HTR-8/SVneo (cell line): Measurements from ENCODE around the gene CACNB2.

Experiments used
- DNase-seq: peaks from one replicate; pipeline ENCODE4 v3.0.0; 2011; ENCODE audit warnings: low spot score, mixed read lengths; ENCODE audit not compliant: insufficient read length
- FAIRE-seq: peaks from 2 replicates; lab custom pipeline; 2011; peaks lifted over from hg19 to GRCh38; lab: Jason Lieb, UNC

Gene CACNB2

DNA sequence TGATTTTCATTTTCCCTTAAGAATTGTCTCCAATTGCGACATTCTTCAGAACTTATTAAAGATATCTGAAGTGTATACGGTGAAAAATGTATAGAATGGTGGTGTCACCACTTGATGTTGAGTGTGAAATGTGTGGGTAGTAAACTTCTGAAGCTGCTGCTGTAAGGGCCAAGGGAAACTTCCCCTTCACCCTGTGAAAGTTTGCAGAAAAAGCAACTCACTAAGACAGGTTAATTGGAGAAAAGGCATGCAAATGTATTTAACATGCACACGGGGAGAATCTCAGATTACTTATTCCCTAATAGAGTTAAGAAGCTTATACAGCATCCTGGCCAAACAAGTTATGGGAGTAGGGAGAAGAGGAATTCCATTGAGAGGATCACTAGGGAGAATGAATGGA lies 338.1 kb downstream of the CACNB2 start:
- no peak for DNase-seq
- FAIRE-seq: no peak

DNA sequence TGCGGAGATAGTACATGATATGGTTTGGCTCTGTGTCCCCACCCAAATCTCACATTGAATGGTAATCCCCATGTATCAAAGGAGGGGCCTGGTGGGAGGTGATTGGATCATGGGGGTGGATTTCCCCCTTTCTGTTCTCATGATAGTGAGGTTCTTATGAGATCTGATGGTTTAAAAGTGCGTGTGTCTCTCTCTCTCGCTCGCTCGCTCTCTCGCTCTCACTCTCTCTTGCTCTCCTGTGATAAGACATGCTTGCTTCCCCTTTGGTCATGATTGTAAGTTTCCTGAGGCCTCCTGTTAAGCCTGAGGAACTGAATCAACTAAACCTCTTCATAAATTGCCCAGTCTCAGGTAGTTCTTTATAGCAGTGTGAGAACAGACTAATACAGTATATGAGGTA lies 339.3 kb downstream of the CACNB2 start:
- FAIRE-seq (no peak), DNase-seq (no peak)

DNA sequence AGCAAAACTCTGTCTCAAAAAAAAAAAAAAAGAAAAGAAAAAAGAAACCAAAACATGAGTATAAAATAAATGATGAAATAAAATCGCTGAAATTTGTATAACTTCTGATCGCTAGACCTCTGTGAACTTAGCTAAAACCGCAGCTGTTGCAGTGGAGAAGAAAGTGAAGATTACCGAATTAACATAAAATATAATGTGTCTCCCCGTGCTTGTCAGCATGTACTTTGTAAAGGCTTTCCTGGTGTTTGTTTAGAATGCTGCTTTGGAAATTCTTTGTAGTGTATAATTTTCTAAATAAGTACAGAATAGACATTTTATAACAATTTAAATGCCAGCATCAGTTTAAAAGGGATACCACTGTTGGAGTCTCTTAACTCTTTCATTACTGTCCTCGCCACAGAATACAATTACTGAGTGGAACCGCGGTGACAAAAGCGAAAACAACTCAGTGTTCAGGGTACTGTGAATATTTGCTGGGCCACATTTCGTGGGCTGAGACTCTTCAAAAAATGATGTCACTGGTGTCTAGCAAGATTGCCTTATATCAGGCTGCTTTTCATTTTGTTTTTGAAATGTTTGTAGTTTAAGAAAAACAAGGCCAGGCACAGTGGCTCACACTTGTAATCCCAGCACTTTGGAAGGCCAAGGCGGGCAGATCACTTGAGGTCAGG lies 343.4 kb downstream of the CACNB2 start:
- FAIRE-seq (no peak), DNase-seq (no peak)

DNA sequence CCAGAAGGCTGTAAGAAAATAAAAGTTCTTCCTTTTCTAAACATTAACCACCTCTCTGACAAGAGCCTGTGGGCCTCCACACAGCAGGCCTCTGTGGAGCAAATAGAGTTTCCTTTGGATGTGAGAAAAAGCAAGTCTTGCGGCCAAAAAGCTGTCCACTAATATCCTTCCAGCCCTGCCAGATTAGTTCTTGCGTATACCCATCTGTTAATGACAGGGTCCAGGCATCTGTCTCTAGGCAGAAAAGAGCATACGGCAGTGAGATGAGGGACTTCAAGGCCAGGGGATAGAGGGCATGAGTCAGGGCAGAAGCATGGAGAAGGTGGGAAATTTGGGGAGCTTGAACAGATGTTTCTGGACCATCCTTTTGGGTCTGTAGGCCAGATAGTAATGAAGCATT lies 346.2 kb downstream of the CACNB2 start:
- DNase-seq: no peak
- no peak for FAIRE-seq

DNA sequence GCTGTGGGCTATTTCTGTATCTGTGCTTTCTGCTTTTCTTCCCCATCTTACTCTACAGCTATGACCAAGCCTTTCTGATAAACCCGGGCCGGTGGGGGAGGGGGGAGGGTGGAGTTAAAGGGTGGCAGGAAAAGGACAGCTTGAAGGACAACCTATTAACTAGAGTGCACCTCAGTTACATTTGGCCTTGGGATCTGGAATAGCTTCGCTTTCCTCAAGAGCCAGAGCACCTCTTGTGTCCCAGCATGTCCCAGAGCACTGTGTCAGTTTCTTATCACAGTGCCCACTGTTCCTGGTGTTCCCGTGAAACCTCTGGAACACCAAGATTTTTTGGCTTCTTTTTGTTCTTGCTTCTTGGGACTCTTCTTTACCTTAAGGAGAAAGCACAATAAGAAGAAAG lies 350.5 kb downstream of the CACNB2 start:
- no peak for FAIRE-seq

DNA sequence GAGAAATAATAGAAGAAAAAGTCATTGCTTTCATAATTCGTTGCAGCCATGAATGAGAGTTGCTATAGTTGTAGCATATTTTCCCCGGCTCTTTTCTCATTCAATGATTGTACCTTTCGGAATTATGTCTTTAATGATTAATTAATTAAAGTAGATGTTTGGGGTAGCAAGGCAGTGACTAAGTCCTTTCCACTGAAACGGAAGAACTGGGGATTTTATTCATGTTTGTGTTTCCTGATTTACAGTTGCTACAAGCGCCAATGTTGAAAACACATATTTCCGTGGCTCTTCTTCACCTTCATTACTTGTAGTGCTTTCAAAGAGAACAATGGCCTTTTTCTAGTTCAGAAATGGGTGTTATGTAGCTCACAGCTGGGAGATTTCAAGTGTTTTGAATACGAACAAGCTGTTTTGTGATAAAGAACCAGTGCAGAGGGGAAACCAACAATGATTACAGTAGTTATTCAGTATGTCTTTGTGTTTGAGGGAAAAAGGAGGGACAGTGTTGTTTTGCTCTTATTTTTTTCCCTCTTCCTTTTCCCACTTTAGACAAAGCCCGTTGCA lies 357.7 kb downstream of the CACNB2 start:
- DNase-seq (no peak), FAIRE-seq (no peak)

More for the DNA sequence above, 350.5 kb downstream of the CACNB2 start:
- no peak for DNase-seq

DNA sequence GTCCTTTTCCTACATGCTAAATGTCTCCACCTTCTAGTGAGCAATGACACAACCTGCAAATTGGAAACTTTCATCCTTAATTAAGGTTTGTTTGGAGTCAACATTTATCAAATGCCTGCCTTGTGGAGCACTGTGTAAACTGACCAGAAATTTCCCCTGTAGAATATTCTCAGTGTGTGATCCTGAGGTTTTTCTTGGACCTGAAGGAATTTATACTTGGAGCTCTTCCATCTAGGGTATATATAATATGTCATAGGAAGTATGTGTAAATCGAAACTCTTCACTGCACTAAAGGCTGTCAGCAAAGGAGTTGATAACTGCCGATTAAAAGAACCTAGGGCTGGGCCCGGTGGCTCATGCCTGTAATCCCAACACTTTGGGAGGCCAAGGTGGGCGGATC lies 358.8 kb downstream of the CACNB2 start:
- DNase-seq (peak; percentile 2), FAIRE-seq (no peak)

DNA sequence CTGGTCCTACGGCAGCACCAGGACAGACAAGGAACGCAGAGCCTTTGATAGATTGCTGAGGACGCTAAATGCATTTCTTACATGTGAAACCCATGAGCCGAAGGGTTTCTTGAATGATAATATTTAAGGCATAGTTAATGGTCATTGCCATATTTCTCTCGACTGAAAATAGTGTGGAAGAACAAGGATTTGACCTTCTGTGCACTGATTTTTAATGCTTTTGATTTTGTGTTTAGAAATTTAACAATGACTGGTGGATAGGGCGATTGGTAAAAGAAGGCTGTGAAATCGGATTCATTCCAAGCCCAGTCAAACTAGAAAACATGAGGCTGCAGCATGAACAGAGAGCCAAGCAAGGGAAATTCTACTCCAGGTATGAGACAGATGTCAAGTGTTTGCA lies 360.4 kb downstream of the CACNB2 start:
- DNase-seq (no peak), FAIRE-seq (no peak)

DNA sequence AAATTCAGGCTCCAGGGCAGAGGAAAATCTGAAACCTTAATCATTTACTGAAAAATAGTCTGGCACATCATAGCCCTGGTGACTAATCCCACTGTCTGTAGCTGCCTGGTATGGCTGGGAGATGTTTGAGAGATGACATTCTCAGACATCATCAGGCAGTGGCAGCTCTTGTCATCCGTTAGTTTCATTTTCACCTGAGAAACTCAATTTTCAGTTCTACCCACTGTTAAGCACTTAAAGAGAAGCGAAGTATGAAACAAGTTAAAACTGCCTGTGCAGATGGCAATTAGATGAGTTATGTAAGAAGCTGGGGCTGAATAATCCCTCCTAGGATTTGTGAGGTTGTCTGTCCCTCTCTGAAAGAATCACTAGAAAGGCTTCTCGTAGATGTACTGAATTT lies 361.0 kb downstream of the CACNB2 start:
- FAIRE-seq (peak; percentile 76), DNase-seq (peak; percentile 58)

DNA sequence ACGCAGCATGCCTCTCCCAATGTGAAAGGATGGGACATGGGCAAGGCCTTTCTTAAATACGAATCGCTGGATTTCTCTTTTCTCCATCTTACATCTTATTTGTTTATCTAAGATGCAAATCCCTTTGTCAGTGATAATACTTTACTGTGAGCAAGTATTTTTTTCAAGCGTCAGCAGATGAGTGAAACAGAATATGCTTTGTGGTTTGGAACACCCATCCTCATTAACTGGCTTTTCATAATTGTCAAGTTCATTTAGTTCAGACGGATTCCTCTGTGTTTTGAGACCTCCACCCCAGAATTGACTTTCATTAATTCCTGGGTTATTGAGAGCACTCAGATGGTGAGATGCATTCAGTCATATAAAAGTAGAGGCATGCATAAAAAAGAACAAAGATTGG lies 361.4 kb downstream of the CACNB2 start:
- FAIRE-seq (no peak), DNase-seq (no peak)

DNA sequence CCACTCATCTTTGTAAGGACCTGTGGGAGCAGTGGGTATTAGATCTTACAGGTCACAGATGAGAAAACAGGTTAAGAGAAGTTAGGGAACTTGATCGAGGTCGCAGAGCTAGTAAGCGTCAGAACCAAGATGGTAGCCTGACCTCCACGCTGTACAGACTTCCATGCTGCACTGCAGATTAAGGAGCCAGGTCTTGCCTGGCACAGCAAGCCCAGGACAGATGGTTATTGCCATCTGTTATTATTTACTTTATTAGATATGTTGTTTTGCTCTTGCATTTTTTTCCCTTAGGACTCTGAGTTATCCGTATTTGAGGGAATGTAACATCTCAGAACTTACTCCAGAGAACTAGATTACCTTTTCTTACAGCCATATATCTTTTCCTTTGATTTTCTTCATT lies 363.9 kb downstream of the CACNB2 start:
- DNase-seq (no peak), FAIRE-seq (no peak)

DNA sequence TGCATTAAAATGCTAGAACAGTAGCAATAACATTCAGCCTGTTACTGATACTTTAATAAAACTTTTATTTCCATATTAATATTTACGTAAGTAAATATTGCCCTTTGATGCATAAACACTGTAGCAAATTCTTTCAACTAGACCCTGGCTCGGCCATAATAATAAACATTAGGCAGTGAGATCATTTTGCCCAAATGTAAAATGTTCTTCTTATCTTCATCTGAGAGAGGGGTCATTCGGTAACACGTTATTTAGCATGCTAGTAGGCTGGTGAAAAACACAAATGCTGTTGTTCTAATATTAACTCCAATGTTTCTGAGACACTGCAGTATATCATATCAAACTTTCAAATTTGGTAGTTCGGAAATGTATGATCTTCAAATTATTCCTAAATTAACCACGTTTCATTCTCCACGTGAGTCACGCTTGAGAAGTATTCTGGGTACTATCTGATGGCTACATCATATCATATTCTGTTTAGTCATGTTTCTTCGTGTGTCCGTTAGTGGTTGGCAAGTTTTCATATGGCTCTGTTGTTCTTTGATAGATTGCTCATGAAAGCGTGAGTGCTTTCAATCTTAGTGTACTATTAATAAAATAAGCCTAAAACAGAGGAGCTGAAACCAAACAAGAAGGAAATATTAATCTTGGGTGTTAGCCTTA lies 365.4 kb downstream of the CACNB2 start:
- no peak for FAIRE-seq
- peak; percentile 2 for DNase-seq

DNA sequence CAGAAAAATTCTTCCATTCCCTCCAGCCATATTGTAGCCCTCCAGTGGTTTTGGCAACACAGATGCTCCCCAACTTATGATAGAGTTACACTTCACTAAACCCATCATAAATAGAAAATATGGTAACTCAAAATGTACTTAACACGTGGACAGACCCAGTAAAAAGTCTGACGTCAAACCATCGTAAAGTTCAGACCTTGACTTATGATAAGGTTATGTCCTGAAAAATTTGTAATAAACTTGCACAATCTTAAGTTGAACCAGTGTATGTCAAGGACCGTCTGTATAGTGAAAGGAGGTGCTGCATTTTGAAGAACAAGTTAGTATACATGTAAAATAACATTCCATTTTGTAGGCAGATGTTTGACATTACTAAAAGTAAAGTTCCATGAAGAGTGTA lies 368.4 kb downstream of the CACNB2 start:
- DNase-seq: no peak
- no peak for FAIRE-seq

DNA sequence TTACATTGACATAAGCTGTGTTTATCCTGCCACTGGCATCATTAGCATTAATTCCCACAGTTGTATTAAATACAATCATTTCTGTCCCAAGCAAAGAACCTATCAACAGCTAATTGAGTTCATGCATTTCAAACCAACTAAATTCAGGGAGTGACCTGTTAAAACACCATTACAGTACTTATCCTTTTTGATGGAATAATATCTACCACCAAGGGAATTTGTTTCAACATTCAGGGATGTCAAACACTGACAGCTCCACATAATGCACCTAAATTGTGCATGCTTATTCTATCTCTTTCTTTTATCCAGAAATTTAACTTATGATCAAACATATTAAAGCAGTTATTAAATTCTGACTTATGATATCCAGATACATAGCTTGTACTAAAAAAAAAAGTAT lies 374.3 kb downstream of the CACNB2 start:
- DNase-seq (no peak), FAIRE-seq (no peak)

DNA sequence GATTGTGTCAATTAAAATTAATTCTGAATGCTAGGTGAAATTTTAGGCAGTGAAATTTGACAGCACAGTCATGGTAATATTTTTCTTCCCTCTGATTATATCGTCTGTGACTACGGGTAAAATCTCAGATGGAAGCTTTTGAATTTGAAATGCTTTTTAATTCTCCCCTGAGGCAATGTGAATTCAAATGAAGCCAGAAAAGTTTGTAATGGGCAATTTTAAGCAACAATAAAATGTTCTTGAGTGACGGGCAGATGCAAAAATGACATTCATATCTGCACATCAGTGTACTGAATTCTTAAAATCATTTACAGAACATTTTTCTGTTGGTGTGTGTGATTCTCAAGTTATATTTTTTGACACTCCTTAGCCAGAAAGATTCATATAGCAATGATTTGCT lies 376.6 kb downstream of the CACNB2 start:
- FAIRE-seq (no peak), DNase-seq (no peak)

DNA sequence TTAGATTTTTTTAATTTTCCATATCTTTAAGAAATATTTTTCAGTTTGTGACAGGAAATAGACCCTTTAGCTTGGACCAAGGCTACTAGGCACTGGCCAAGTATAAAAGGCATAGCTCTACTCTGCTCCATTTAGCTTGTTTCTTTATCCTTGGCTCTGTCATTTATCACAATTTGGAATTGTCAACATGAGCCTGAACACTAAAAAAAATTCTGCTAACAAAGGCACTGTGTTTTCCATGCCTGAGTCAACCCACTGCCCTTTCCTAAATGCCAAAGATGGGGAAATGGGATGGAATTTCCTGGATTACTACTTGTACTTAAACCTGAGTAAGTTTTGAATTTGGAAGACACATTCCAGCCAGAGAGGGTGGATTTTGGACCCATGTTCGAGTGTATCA lies 382.8 kb downstream of the CACNB2 start:
- no peak for DNase-seq
- FAIRE-seq: no peak

DNA sequence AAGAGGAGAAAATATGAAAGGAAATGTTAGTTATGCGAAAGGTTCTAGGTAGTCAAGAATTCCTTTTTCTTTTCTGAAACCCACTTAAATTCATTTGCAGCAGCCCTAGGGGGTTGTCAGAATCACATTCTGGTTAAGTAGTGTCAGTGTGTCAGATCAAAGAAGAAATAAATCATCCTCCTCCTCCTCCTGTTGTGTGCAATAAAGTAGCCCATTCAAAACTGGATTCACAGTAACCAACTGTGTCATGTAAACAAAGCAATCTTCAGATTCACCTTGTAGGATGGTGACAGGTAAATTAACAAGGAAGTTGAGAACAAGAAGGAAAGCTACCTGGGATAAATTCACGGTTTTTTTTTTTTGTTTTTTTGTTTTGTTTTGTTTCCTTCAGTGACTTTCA lies 383.6 kb downstream of the CACNB2 start:
- FAIRE-seq: no peak
- no peak for DNase-seq

DNA sequence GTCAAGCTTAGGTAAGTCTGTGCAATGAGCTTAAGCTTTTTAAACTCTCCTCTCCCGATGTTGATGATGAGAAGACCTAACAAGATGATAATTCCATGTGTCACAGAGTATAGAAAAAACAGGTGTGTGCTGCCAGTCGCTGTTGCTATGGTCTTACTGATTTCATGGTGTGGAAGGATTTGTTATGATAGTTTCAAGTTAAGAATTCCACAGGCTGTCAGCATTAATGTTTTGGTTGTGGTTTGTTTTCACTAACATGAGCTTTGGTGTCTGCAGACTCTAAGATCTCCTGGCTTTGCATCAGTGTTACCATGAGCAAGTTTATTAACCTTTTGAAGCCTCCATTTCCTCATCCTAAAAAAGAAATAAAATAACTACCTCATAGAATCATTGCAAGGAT lies 387.5 kb downstream of the CACNB2 start:
- no peak for FAIRE-seq
- no peak for DNase-seq

DNA sequence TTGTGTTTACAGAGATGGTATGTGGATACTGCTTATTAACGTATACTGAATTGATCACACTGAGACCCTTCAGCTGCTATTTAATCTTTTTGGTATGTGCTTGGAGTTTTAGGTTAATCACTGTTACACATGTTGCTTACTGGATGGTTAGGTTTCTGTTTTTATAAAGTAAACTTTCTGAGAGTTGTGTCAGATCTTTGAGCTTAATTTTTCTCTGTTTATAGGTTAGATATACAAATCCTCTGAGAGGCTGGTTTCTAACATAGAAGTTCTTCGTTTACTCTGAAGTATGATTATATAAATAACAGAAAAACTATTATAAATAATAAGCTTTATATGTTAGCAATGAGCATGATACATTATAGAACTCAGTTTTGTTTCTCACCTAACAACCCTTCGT lies 388.1 kb downstream of the CACNB2 start:
- FAIRE-seq (no peak), DNase-seq (no peak)

DNA sequence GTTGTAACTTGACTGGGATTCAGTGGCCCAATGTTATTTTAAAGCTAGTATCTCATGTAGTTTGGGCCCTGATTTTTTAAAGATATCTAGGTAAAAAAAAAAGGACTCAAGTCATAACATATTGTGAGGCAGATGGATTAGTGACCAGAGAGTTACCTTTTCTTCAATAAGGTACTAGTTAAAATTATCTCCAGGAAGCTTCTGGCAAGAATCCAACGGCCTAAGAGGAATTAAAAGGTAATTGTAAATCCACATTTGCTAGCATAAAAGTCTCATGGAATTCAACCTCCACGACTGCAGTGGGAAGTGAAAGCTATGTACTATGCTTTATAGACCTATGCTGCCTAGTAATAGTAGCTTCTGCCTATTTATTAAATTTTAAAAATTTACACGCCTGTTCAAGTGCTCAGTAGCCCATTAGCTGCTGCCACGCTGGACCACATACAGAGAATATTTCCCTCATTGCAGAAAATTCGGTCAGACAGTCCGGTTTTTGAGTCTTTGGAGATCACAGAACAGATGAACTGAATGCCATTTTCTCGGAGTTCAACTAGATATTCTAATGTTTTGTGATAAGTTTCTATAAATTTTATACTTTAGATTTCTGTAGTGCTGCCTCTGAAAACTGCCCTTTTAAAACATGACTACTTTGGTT lies 392.8 kb downstream of the CACNB2 start:
- no peak for FAIRE-seq
- no peak for DNase-seq

DNA sequence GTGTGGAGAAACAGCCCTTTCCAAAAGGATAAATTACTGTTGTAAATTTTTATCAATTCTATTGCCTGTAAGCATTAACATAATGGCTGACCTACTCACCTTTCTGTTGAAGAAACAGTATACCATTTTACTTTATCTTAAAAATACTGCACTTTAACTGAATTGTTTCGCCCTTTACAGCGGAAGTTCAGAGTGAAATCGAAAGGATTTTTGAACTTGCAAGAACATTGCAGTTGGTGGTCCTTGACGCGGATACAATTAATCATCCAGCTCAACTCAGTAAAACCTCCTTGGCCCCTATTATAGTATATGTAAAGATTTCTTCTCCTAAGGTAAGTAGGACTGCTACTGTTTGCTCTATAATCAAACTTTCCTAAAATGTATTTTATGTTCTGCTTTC lies 393.7 kb downstream of the CACNB2 start:
- DNase-seq: no peak
- no peak for FAIRE-seq
